WTC11 (cell line): ENCODE data around the gene TGDS. TPM values are rescaled to one million over a fixed set of nuclear protein-coding genes. Genes with fewer than 3 reads are reported as not detected.

Experiments
- ATAC-seq: fragments of 200-7000 bp; cut with Tn5 transposase; 2 replicates; pipeline ENCODE4 v1.10.0; 2021; ENCODE audit warnings: mild to moderate bottlenecking, moderate library complexity
- CTCF ChIA-PET: fragments of 300-600 bp; sonication (Branson Sonifier 250); formaldehyde crosslinking; loops from one replicate; lab custom pipeline; 2021; ENCODE audit warnings: antibody characterized with exemption; lab: Charles Lee
- POLR2A ChIA-PET: fragments of 350-600 bp; sonication (Branson Sonifier 250); formaldehyde crosslinking; loops from one replicate; lab custom pipeline; 2021; ENCODE audit warnings: antibody characterized with exemption; lab: Charles Lee
- DNase-seq: peaks from one replicate; pipeline ENCODE4 v3.0.0; 2021; ENCODE audit warnings: low spot score
- H3K27ac Mint-ChIP-seq: 2 replicates; pipeline ENCODE4 v1.8.0; 2021; ENCODE audit warnings: mixed read lengths
- H3K27me3 Mint-ChIP-seq: 2 replicates; pipeline ENCODE4 v1.8.0; 2021; ENCODE audit warnings: low read depth, mild to moderate bottlenecking, moderate library complexity, mixed read lengths
- H3K36me3 Mint-ChIP-seq: 2 replicates; pipeline ENCODE4 v1.8.0; 2021; ENCODE audit warnings: mixed read lengths
- H3K4me1 Mint-ChIP-seq: 2 replicates; pipeline ENCODE4 v1.8.0; 2022; ENCODE audit warnings: mixed read lengths
- H3K4me3 Mint-ChIP-seq: 2 replicates; pipeline ENCODE4 v1.8.0; 2021; ENCODE audit warnings: mild to moderate bottlenecking, moderate library complexity, mixed read lengths
- H3K9me3 Mint-ChIP-seq: 2 replicates; pipeline ENCODE4 v1.8.0; 2021; ENCODE audit warnings: mixed read lengths
- AFF4 ChIP-seq: sonication (generic); formaldehyde crosslinking; IDR thresholded peaks from 2 replicates; pipeline ENCODE4 v1.8.1; 2023; ENCODE audit warnings: mild to moderate bottlenecking, missing genetic modification reagents, borderline replicate concordance
- ATF1 ChIP-seq: sonication (generic); formaldehyde crosslinking; IDR thresholded peaks from 2 replicates; pipeline ENCODE4 v1.8.1; 2023; ENCODE audit warnings: mild to moderate bottlenecking, moderate library complexity, missing genetic modification reagents
- ELF4 ChIP-seq: sonication (generic); formaldehyde crosslinking; IDR thresholded peaks from 2 replicates; pipeline ENCODE4 v1.8.1; 2022; ENCODE audit warnings: low read depth, mild to moderate bottlenecking, moderate library complexity, missing genetic modification reagents
- ERG ChIP-seq: fragments of 250-450 bp; sonication (Bioruptor Pico); IDR thresholded peaks from 2 replicates; pipeline ENCODE4 v1.8.0; 2021; ENCODE audit warnings: mild to moderate bottlenecking
- FOXJ3 ChIP-seq: sonication (generic); formaldehyde crosslinking; IDR thresholded peaks from 2 replicates; pipeline ENCODE4 v1.9.0; 2021; ENCODE audit warnings: missing genetic modification reagents, mild to moderate bottlenecking, borderline replicate concordance
- FOXP1 ChIP-seq: sonication (generic); formaldehyde crosslinking; IDR thresholded peaks from 2 replicates; pipeline ENCODE4 v1.8.0; 2022; ENCODE audit warnings: missing genetic modification reagents, mild to moderate bottlenecking, moderate library complexity, borderline replicate concordance
- FOXP4 ChIP-seq: sonication (generic); formaldehyde crosslinking; IDR thresholded peaks from 2 replicates; pipeline ENCODE4 v1.8.0; 2022; ENCODE audit warnings: mild to moderate bottlenecking, missing genetic modification reagents
- KAT7 ChIP-seq: sonication (generic); formaldehyde crosslinking; IDR thresholded peaks from 2 replicates; pipeline ENCODE4 v1.8.1; 2023; ENCODE audit warnings: missing genetic modification reagents, mild to moderate bottlenecking, borderline replicate concordance
- NR1H2 ChIP-seq: sonication (generic); formaldehyde crosslinking; IDR thresholded peaks from 2 replicates; pipeline ENCODE4 v1.9.0; 2021; ENCODE audit warnings: mild to moderate bottlenecking, moderate library complexity, missing genetic modification reagents
- OVOL2 ChIP-seq: fragments of 250-450 bp; sonication (Bioruptor Pico); IDR thresholded peaks from 2 replicates; pipeline ENCODE4 v1.9.0; 2021; ENCODE audit warnings: mild to moderate bottlenecking, borderline replicate concordance
- PRDM15 ChIP-seq: sonication (generic); formaldehyde crosslinking; IDR thresholded peaks from 2 replicates; pipeline ENCODE4 v1.8.0; 2022; ENCODE audit warnings: missing genetic modification reagents
- SOX15 ChIP-seq: fragments of 250-450 bp; sonication (Bioruptor Pico); IDR thresholded peaks from 2 replicates; pipeline ENCODE4 v1.9.0; 2021; ENCODE audit warnings: mild to moderate bottlenecking
- TEAD4 ChIP-seq: sonication (generic); formaldehyde crosslinking; IDR thresholded peaks from 2 replicates; pipeline ENCODE4 v1.8.0; 2022; ENCODE audit warnings: mild to moderate bottlenecking, missing genetic modification reagents
- ZNF121 ChIP-seq: sonication (generic); formaldehyde crosslinking; IDR thresholded peaks from 2 replicates; pipeline ENCODE4 v1.8.0; 2023; ENCODE audit warnings: missing genetic modification reagents
- ZNF396 ChIP-seq: fragments of 250-450 bp; sonication (Bioruptor Pico); IDR thresholded peaks from 2 replicates; pipeline ENCODE4 v1.8.0; 2021; ENCODE audit warnings: mild to moderate bottlenecking, moderate library complexity, borderline replicate concordance
- ZNF425 ChIP-seq: fragments of 250-450 bp; sonication (Bioruptor Pico); conservative IDR thresholded peaks from 2 replicates; pipeline ENCODE4 v1.9.0; 2021; ENCODE audit warnings: mild to moderate bottlenecking
- total RNA-seq: library from RNA; stranded (reverse); gene quantifications from 3 replicates; pipeline ENCODE4 v1.2.3, GENCODE V29; 2021

TGDS gene
- total RNA-seq, 1 experiment from 2014 or later = 12.5 TPM

GRCh38 chr13:94535775-94536174 lies 60.2 kb downstream of the TGDS start:
- DNase-seq = no peak
- Mint-ChIP-seq H3K4me3 (no peak overlapping the region), H3K36me3 (no peaks in the 10 kb centered on the region)
- TF ChIP-seq ERG = no peak
- TF ChIP-seq OVOL2 (CRISPR knock-in tag) = no peak
- TF ChIP-seq, all 79 proteins: peak for 0
- ChIA-PET CTCF (interaction anchor here (0.8 to 2.3 kb wide), 2 partner anchors 9 to 100 kb away, joined by 3 to 6 read pairs; no protein-coding TSS in a partner anchor), POLR2A (interaction anchor here (1.4 kb wide), 1 partner anchor 14 kb away, joined by 6 read pairs; no protein-coding TSS in a partner anchor)
- Mint-ChIP-seq H3K27me3 (no peaks in the 10 kb centered on the region; the same call in 1 of the 2 replicates), H3K4me1 (peaks cover 13% of the 10 kb centered on the region), H3K9me3 (peaks cover 12% of the 10 kb centered on the region), H3K27ac (no peak overlapping the region)
- peak; percentile 43; the same call in 1 of the 2 replicates for ATAC-seq

- POLR2A ChIA-PET = interaction anchor here (1.4 kb wide), 1 partner anchor 14 kb away, joined by 6 read pairs; no protein-coding TSS in a partner anchor
- Mint-ChIP-seq H3K27me3 (no peaks in the 10 kb centered on the region; the same call in 1 of the 2 replicates), H3K27ac (no peak overlapping the region), H3K9me3 (peaks cover 16% of the 10 kb centered on the region), H3K4me1 (peaks cover 13% of the 10 kb centered on the region), H3K4me3 (no peak overlapping the region), H3K36me3 (no peaks in the 10 kb centered on the region)
- CTCF ChIA-PET = interaction anchor here (0.8 to 2.3 kb wide), 2 partner anchors 9 to 100 kb away, joined by 3 to 6 read pairs; no protein-coding TSS in a partner anchor
- ATAC-seq (no peak), DNase-seq (no peak)
- no peak for TF ChIP-seq ZNF425 (CRISPR knock-in tag)
- no peak for TF ChIP-seq ELF4 (CRISPR knock-in tag)
- TF ChIP-seq FOXJ3 = no peak
- TF ChIP-seq ZNF121 (CRISPR knock-in tag) = no peak
- TF ChIP-seq TEAD4 = no peak
- no peak for TF ChIP-seq FOXP4 (CRISPR knock-in tag)
- TF ChIP-seq ZNF396 (CRISPR knock-in tag) = no peak
- no peak for TF ChIP-seq KAT7 (CRISPR knock-in tag)
- no peak for TF ChIP-seq PRDM15 (CRISPR knock-in tag)
- TF ChIP-seq AFF4 = no peak
- TF ChIP-seq FOXP1 (CRISPR knock-in tag) = no peak
- no peak for TF ChIP-seq NR1H2 (CRISPR knock-in tag)
- no peak for TF ChIP-seq ATF1 (CRISPR knock-in tag)
- TF ChIP-seq SOX15 (CRISPR knock-in tag) = no peak
These were observed 60.7 kb downstream of the TGDS start for GRCh38 chr13:94535231-94535630.
